HuH-7.5 (cell line): Measurements from ENCODE around the gene CHRNG.
"Not testable (repeated sequence)": the region's sequence is repeated elsewhere in the genome, so short reads cannot be mapped to it uniquely, and the experiment has no call there.

Experiments
- DNase-seq: peaks from one replicate; pipeline ENCODE4 v3.0.0; 2011; ENCODE audit warnings: low spot score

CHRNG gene

DNA sequence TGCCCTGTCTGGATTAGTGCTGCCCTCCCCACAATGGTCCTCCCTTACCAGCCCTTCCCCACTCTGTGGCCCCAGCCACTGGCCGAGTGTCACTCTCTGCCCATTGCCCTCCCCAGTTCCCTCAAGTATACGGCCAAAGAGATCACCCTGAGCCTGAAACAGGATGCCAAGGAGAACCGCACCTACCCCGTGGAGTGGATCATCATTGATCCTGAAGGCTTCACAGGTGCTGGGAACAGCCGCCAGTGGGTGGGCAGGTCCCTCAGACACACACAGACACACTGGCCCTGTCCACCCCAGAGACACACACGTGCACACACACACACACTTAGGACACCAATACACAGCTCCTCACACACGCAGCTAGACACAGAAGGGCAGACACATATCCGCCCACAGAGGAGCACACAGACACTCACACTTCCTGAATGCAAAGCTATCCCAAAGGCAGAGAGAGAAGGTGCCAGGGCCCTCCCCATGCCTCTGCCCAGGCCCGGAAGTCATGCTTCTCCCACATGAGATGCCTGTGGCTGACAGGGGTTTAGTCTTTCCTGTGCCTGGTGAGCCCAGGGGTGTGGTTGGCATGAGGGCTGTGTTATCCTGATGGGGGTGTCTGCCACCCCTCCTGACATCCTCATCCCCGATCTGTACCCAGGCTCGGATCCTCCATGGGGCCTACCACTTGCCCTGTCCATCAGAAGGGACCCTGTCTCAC lies 10.6 kb upstream of the CHRNG start:
- no peak for DNase-seq

DNA sequence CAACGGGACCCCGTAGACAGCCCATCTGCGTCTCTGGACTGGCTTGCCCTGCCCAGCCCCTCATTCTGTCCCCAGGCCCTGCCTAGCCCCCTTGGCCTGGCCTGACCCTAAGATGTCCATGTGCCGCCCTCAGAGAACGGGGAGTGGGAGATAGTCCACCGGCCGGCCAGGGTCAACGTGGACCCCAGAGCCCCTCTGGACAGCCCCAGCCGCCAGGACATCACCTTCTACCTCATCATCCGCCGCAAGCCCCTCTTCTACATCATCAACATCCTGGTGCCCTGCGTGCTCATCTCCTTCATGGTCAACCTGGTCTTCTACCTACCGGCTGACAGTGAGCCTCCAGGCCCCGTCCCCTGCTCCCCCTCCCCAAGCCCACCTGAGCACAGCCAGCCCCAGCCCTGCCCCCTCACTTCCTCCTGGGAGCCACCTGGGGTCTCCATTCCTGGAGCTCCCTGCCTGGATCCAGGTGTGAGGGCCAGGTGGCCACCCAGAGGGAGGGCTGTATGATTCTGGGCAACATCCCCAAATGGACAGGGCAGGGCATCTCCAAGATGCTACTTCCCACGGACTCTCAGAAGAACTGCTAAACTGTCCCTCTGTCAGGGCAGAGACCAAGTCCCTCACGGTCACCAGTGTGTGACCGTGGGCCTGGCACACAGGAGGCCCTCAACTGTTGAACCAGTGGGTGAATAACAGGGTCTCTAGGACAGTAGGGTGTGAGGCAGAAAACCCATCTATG lies 9.5 kb upstream of the CHRNG start:
- DNase-seq, result no peak

DNA sequence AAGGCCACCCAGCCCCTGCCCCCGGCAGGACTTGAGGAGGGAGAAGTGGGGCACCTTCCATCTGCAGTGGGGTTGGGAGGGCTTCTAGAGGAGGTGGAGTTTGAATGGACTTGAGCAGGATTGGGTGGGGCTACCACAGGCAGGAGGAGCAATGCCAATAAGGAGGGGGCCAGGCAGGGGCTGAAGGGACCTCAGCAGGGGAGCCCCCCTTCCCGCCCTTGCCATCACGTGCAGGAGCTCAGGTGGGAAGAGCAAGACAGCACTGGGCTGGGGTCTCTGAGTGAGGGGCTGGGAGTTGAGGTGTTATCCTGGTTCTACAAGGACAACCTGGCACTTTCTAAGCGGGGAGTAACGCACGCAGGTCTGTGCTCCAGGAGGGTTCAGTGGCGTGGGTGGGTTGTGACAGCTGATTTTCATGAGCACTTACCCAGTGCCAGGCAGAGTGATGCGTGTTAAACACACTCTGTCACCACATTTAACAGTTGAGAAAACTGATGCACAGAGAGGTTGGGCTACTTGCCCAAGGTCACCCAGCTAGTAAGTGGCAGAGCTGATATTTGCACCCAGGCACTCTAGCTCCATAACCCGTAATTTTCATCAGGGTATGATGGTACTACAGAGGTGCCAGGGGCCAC lies 8.7 kb upstream of the CHRNG start:
- no peak for DNase-seq

DNA sequence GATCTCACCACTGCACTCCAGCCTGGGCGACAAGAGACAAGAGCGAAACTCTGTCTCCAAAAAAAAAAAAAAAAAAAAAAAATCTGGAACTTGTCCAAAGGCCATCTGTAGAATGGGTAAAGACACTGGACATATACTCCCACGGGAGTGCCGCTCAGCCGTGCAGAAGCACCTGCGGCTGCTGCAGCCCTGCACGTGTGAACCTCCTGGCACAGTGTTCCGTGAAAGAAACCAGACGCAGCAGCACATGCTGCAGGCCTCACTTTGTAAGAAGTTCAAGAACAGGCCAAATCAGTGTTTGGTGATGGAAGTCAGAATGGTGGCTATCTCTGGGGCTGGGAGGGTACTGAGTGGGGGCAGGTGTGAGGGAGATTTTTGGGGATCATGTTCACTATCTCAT lies 7.1 kb upstream of the CHRNG start:
- no peak for DNase-seq

DNA sequence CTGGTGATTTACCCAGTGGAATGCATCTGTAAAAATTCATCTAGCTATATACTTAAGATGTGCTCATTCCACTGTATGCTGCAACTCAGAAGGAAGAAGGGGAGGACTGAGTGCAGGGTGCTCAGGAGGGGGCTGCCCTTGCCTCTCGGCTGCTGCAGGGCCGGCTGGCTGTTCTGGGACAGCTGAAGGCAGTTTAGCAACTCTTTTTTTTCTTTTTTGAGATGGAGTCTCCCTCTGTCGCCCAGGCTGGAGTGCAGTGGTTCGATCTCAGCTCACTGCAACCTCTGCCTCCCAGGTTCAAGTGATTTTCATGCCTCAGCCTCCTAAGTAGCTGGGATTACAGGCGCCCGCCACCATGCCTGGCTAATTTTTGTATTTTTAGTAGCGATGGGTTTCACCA lies 6.7 kb upstream of the CHRNG start:
- DNase-seq, result not testable (repeated sequence)

DNA sequence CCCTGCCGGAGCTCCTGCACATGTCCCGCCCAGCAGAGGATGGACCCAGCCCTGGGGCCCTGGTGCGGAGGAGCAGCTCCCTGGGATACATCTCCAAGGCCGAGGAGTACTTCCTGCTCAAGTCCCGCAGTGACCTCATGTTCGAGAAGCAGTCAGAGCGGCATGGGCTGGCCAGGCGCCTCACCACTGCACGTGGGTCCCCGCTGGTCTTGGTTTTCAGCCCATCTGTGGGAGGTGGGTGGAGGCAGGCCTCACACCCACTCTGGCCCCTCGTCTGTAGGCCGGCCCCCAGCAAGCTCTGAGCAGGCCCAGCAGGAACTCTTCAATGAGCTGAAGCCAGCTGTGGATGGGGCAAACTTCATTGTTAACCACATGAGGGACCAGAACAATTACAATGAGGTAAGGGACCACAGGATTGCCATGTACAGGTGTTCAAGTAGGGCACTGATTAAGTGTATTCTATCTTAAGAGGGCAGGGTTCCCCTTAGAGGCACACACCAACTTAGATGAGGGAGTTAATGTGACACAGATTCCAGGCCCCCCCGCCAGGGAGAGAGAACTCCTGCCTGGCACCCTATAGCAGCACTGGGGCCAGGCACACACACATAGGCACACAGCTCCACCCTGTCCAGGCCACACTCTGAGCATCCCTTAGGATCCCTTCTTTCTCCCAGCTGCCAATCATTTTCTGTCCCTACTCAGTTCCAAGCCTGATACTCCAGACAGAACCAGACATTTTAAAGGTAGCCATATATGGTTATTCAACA lies 5.4 kb upstream of the CHRNG start:
- DNase-seq, result no peak

DNA sequence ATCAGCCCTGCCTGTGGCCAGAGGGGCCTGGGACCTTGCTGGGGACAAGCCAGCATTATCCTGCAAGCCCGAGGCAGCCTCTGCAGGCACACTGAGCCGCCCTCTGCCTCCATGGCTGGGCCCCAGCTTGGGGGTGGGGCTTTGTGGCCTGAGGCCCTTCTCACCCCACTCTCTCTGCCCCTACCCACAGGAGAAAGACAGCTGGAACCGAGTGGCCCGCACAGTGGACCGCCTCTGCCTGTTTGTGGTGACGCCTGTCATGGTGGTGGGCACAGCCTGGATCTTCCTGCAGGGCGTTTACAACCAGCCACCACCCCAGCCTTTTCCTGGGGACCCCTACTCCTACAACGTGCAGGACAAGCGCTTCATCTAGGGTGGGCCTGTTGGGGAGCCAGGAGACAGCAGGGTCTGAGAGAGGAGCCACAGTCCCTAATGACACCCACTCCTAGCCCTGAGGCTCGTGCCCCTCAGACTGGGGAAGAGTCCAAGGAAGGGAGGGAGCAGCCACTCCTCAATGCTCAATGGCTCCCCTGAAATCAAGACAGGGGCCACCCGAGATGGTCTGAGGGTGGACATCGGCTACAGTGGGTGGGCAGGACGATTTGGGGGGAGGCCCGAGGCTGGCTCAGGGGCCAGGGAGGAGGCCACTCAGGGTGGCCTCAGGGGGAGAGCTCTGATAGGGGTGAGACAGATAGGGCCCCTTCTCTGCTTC lies 4.4 kb upstream of the CHRNG start:
- DNase-seq, result no peak

DNA sequence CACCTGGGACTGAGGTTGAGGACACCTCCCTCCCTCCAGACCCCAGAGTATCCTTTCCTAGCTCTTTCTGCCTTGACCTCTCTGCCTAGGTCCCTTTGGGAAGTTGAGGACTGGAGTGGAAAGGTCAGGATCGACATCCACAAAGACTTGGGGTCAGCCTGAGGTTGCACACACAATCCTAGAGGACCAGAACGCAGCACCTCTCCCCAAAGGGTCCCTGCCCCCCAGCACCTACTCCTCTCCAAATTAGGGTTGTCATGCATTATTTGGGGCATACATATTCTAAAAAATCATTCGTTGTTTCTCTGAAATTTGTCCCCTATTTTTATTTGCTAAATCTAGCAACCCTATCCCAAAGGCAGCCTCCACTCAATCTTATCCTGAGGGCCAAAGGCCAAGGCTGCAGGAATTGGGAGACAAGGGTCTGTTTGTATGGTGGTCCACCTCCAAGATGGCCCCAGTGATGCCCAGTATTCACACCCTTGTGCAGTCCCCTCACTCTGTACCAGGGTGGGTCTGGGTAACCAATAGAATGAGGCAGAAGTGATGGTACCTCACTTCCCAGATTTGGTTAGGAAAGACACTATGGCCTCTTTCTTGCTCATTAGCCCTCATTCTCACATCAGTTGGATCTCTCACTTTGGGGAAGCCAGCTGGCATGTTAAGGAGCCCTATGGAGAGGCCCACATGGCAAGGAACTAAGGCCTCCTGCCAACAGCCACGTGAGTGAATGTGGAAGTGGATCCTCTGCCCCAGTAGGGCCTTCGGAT lies 3.5 kb upstream of the CHRNG start:
- DNase-seq, result no peak

DNA sequence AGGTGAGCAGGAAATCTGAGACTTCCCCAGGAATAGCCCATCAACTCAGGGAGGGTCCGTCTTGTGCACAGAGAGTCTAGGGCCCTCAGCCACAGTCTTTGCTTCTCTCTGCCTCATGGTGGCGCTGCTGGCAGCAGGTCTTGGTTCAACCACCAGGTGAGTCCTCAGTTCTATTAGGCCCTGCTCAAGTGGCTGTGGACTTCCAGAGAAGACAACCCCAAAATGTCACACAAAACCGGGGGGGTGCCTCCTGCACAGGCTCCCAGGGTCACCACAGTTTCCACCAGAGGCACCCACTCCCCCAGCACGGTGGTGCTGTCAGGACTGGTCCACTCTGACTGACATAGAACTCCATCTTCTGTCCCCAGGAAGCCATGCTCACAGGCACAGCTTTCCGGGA lies 2.4 kb upstream of the CHRNG start:
- DNase-seq, result no peak

DNA sequence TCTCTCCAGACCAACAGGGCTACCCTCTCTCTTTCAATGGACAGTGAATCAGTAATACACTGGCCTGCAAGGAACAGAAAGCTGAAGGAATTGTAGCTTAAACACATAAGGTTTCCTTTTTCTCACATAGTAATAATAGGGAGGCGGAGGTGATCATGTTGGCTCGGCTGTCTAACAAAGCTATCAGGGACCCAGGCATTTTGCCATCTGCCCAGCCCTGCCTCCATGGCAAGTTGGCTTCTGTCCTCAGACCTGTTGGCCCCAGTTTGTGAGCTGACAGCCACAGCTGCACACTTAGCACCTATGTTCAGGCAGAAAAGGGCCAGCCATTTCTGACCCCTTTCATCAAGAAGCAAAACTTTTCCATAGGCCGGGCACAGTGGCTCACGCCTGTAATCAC lies 2.0 kb upstream of the CHRNG start:
- DNase-seq, result no peak

DNA sequence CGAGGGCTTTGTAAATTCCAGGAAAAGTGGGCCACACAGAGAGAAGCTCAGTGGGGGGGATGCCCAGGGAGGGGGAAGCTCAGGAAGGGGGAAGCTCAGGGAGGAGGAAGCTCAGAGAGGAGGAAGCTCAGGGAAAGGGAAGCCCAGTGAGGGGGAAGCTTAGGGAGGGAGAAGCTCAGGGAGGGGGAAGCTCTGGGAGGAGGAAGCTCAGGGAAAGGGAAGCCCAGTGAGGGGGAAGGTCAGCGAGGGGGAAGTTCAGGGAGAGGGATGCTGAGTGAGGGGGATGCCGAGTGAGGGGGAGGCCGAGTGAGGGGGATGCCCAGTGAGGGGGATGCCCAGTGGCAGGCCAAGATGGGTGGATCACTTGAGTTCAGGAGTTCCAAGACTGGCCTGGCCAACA lies 821 bp upstream of the CHRNG start:
- DNase-seq, result no peak

DNA sequence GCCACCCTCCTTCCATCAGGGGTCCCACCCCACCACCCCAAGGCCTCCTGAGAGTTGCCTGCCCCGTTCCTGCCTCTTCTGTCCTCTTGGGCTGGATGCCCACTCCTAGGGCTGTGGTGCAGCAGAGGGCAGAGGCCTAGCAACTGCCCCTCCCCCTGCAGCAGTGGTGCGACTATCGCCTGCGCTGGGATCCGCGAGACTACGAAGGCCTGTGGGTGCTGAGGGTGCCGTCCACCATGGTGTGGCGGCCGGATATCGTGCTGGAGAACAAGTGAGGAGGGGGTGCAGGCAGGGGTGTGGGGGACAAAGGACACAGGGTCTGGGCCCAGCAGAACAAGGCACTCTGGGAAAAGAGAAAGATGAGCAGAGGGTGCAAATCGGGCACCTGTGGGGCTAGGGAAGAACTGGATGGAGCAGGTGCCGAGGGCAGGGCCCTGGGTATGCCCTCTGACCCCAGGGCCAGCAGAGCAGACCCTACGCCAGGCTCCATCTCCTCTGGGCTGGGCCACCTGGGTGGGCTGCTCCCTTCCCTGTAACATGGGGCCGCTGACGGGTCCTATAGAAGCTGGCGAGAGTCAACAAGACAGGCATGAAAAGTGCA lies 1.0 kb downstream of the CHRNG start:
- DNase-seq, result no peak

DNA sequence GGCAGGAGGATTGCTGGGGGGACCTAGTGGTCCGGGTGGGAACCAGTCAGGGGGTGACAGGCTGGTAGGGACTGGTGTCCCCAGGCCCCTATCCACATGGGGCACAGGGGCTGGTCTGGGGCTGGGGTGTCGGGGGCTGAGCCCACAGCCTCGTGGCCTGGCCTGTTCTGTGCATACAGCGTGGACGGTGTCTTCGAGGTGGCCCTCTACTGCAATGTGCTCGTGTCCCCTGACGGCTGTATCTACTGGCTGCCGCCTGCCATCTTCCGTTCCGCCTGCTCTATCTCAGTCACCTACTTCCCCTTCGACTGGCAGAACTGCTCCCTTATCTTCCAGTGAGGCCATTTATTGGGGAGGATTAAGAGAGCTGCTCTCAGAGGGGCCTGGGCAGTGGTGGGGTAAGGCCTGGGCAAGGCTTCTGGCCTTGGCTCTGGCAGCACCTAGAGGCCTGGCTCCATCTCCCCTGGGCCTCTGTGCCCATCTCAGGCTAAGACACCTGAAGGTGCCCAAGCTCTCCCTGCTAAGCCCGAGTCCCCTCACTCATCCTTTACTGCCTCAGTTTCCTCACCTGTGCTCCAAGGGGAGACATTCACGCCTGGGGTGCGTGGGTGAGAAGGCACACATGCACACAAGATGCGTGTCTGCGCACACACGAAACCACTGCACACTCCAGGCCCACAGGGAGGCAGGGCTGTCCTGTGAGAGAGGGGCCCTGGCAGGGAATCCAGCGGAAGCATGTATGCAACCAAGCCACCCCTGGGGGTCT lies 1.9 kb downstream of the CHRNG start:
- no peak for DNase-seq

DNA sequence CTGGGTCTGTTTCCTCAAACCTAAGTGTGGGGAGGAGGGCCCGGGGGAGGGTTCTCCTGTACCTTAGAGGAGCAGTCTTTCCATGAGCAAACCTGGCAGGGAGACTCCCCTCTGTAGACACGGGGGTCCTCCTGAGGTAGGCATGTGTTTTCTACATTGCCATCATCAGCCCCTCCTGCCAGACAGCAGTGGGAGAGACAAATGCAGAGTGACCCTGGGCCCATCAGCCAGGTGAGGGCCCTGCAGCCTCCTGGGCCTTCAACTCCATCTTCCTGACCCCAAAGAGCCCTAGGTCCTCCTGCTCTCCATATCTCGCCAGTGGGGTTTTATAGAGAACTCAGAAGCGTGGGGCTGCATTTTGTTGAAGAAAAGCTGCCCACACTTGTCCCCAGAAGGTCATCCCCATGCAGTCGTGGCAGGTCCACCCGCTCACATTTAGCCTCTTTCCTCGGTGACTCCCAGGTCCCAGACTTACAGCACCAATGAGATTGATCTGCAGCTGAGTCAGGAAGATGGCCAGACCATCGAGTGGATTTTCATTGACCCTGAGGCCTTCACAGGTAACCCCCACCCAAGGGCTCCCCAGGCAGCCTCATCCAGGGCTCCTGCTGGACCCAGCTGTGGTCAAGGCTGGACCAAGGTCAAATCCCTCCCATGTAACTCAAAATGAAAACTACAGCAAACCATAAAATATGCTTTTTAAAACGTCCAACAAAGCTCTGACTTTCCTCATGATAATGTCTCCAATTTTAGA lies 2.6 kb downstream of the CHRNG start:
- no peak for DNase-seq

DNA sequence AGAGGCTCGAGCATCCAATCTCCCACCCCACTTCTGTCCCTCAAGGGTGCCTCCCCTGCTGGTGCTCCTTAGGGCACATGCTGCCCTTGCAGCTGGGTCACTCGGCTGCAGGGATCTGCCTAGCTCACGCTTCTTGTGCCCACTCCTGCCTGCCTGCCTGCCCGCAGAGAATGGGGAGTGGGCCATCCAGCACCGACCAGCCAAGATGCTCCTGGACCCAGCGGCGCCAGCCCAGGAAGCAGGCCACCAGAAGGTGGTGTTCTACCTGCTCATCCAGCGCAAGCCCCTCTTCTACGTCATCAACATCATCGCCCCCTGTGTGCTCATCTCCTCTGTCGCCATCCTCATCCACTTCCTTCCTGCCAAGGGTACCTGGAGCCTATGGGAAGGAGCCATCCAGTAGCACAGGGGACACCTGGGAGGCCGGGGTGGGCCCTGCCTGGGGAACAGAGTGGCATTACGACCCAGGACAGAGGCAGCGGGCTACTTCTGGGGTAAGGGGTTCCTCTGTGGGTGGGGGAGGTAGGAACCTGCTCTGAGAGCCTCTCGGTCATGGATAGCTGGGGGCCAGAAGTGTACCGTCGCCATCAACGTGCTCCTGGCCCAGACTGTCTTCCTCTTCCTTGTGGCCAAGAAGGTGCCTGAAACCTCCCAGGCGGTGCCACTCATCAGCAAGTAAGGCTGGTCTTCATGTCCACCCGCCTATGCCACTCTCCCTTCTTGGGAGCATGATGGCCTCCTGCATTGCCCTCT lies 3.4 kb downstream of the CHRNG start:
- DNase-seq, result no peak

DNA sequence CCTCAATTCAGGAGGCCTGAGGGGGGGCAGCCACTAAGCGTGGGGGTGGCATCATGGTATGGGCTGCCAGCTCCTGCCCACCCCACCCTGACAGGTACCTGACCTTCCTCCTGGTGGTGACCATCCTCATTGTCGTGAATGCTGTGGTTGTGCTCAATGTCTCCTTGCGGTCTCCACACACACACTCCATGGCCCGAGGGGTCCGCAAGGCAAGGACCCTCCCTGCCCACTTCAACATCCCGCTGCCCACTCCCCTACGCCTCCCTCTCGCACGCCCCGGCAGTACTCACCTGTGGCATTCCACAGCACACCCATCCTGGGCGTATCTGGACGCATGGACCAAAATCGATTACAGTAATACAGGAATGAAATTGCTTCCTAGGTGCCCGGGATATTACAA lies 4.0 kb downstream of the CHRNG start:
- no peak for DNase-seq

DNA sequence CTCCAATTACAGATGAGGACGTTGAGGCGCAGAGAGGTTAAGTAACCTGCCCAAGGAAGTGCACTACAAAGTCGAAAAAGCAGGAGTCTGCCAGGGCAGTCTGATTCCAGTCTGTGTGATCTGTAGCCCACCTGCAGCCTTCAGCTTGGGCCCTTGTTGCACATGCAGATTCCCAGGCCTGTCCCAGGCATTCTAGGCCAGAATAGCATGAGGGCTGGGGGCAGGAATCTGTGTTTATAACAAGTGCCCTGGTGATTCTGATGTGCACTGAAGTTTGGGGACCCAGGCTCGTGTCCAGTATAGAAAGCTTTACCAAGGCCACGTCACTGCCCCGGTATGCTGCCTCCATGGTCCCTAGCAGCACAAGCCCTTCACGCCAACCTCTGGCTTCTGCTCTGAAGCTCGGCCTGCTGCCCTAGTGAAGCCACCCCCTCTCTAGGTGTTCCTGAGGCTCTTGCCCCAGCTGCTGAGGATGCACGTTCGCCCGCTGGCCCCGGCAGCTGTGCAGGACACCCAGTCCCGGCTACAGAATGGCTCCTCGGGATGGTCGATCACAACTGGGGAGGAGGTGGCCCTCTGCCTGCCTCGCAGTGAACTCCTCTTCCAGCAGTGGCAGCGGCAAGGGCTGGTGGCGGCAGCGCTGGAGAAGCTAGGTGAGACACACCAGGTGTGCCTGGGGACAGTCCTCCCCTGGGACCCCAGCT lies 4.6 kb downstream of the CHRNG start:
- DNase-seq, result no peak

DNA sequence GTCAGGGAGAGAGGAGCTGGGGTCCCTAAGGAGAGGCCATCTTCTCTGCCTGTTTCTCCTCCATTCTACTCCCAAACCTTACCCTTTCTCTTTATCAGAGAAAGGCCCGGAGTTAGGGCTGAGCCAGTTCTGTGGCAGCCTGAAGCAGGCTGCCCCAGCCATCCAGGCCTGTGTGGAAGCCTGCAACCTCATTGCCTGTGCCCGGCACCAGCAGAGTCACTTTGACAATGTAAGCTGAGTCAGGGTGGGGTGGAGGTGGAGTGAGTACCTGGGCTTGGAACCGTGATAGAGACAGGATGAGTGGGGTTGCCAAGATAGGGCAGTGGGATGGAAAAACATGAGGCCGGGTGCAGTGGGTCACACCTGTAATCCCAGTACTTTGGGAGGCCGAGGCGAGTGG lies 5.2 kb downstream of the CHRNG start:
- DNase-seq, result no peak
